B cell (primary cell): ENCODE data around the gene IFT43. TPM values are rescaled to one million over a fixed set of nuclear protein-coding genes. Genes with fewer than 3 reads are reported as not detected.

ENCODE experiments used
- ATAC-seq: fragments of 200-7000 bp; cut with Tn5 transposase; one replicate; pipeline ENCODE4 v1.10.0; 2021; ENCODE audit warnings: low read depth, mild to moderate bottlenecking, moderate number of reproducible peaks, moderate library complexity
- CTCF ChIA-PET: fragments of 350-600 bp; sonication (Branson Sonifier 250); formaldehyde crosslinking; loops from one replicate; lab custom pipeline; 2021; ENCODE audit warnings: antibody characterized with exemption, inconsistent platforms; lab: Charles Lee
- POLR2A ChIA-PET: fragments of 350-600 bp; sonication (Branson Sonifier 250); formaldehyde crosslinking; loops from one replicate; lab custom pipeline; 2021; ENCODE audit warnings: antibody characterized with exemption; lab: Charles Lee
- DNase-seq: peaks from one replicate; pipeline ENCODE4 v3.0.0; 2013
- H2AFZ ChIP-seq: 2 replicates; pipeline ENCODE4 v1.6.1; 2012; ENCODE audit warnings: mild to moderate bottlenecking, low read depth, low read length; ENCODE audit not compliant: insufficient read depth, poor library complexity, severe bottlenecking
- H3K27ac ChIP-seq, 2 donors: 1 replicate in 1 of 2; 2 replicates in 1 of 2; pipeline ENCODE4 v1.5.1; 2012 to 2013; ENCODE audit warnings: low read length in 2 of 2, mild to moderate bottlenecking in 2 of 2, moderate library complexity in 1 of 2
- H3K27me3 ChIP-seq, 4 experiments: fragments of 200-600 bp in 1 of 4; sonication (generic) in 1 of 4; replicated peaks in 1 of 4; 1 replicate in 2 of 4; 2 replicates in 2 of 4; pipeline versions ENCODE4 v1.6.1 to v1.7.0; 2013 to 2016; ENCODE audit warnings: low read length in 3 of 4, mild to moderate bottlenecking in 2 of 4, mixed read lengths in 1 of 4, moderate library complexity in 1 of 4; ENCODE audit not compliant: insufficient read depth in 4 of 4, control insufficient read depth in 3 of 4; ENCODE audit errors: control extremely low read depth in 1 of 4
- H3K36me3 ChIP-seq, 2 experiments: replicated peaks in 1 of 2; 1 replicate in 1 of 2; 2 replicates in 1 of 2; pipeline versions ENCODE4 v1.6.1 to v1.7.1; 2013; ENCODE audit warnings: low read length in 1 of 2; ENCODE audit not compliant: insufficient read depth in 2 of 2, control insufficient read depth in 1 of 2; ENCODE audit errors: control extremely low read depth in 1 of 2, extremely low read depth in 1 of 2
- H3K4me1 ChIP-seq, 2 donors: fragments of 200-600 bp in 1 of 2; sonication (generic) in 1 of 2; 1 replicate in 1 of 2; 2 replicates in 1 of 2; pipeline versions ENCODE4 v1.5.1 to v1.6.1; 2013 to 2017; ENCODE audit warnings: low read length in 2 of 2; ENCODE audit not compliant: control insufficient read depth in 2 of 2, insufficient read depth in 2 of 2
- H3K4me2 ChIP-seq: replicated peaks from 2 replicates; pipeline ENCODE3; 2012; ENCODE audit warnings: mild to moderate bottlenecking, low read depth, low read length; ENCODE audit not compliant: poor library complexity, severe bottlenecking
- H3K4me3 ChIP-seq, 5 experiments: fragments of 200-600 bp in 1 of 5; sonication (generic) in 1 of 5; 1 replicate in 3 of 5; 2 replicates in 2 of 5; pipeline versions ENCODE4 v1.5.1 to v1.7.0; 2011 to 2016; ENCODE audit warnings: low read length in 4 of 5, mild to moderate bottlenecking in 4 of 5, low read depth in 2 of 5, control low read depth in 1 of 5, moderate library complexity in 1 of 5; ENCODE audit not compliant: insufficient read depth in 1 of 5; ENCODE audit errors: control extremely low read depth in 1 of 5, extremely low read depth in 1 of 5
- H3K79me2 ChIP-seq: fragments of 200-600 bp; sonication (generic); one replicate; pipeline ENCODE4 v1.6.0; 2016; ENCODE audit warnings: low read length; ENCODE audit not compliant: control insufficient read depth, insufficient read depth
- H3K9ac ChIP-seq: fragments of 200-600 bp; sonication (generic); 2 replicates; pipeline ENCODE4 v1.6.1; 2017; ENCODE audit warnings: mild to moderate bottlenecking, low read length, moderate library complexity
- H3K9me3 ChIP-seq, 3 donors: one replicate each; pipeline versions ENCODE4 v1.6.1 to v1.7.1; 2013; ENCODE audit warnings: low read length in 2 of 3; ENCODE audit not compliant: control insufficient read depth in 2 of 3, insufficient read depth in 1 of 3; ENCODE audit errors: control extremely low read depth in 1 of 3
- H4K20me1 ChIP-seq: 2 replicates; pipeline ENCODE4 v1.6.0; 2012; ENCODE audit warnings: mild to moderate bottlenecking, low read length; ENCODE audit not compliant: insufficient read depth, control insufficient read depth, poor library complexity, severe bottlenecking
- H3K27ac Mint-ChIP-seq: one replicate; pipeline ENCODE4 v1.8.0; 2021; ENCODE audit warnings: mixed read lengths
- H3K27me3 Mint-ChIP-seq: one replicate; pipeline ENCODE4 v1.8.0; 2021; ENCODE audit warnings: mixed read lengths
- H3K4me1 Mint-ChIP-seq: one replicate; pipeline ENCODE4 v1.8.0; 2021; ENCODE audit warnings: mixed read lengths
- H3K4me3 Mint-ChIP-seq: one replicate; pipeline ENCODE4 v1.8.0; 2021; ENCODE audit warnings: mixed read lengths
- H3K9me3 Mint-ChIP-seq: one replicate; pipeline ENCODE4 v1.8.0; 2022; ENCODE audit warnings: mixed read lengths; ENCODE audit not compliant: insufficient read depth
- CTCF ChIP-seq: fragments of 200-600 bp; IDR thresholded peaks from one replicate; pipeline ENCODE4 v1.8.0; 2022; ENCODE audit warnings: antibody characterized with exemption, mild to moderate bottlenecking
- EZH2 ChIP-seq: IDR thresholded peaks from 2 replicates; pipeline ENCODE4 v1.6.1; 2012; ENCODE audit warnings: borderline replicate concordance, low read depth, mild to moderate bottlenecking, moderate library complexity, low read length; ENCODE audit not compliant: insufficient read depth, poor library complexity, severe bottlenecking
- WGBS: methylation state at CpG from one replicate; pipeline ENCODE4 v1.1.5; 2013; ENCODE audit warnings: missing lambda C conversion rate; ENCODE audit not compliant: insufficient coverage; 5-methylcytosine and 5-hydroxymethylcytosine counted together
- intact Hi-C: fragments of 100-400 bp; cut with micrococcal nuclease; formaldehyde crosslinking; loops from one replicate; pipeline ENCODE4 v1.10.0; 2022
- polyA plus RNA-seq: library from polyadenylated mRNA; depleted of rRNA; stranded (reverse); fragments of >200 nt; gene quantifications from 2 replicates; pipeline ENCODE4 v1.2.3, GENCODE V29; 2012
- total RNA-seq, 2 donors: library from RNA; stranded (reverse); fragments of 120-200 nt in 1 of 2; gene quantifications; 1 replicate in 1 of 2; 2 replicates in 1 of 2; pipeline versions ENCODE4 v1.2.3 to v1.2.4, GENCODE V29; 2013 to 2022

IFT43 gene
- total and polyA plus RNA-seq, 2 donors (not counting 1 experiment from before 2014, with no cell fraction given) = 14.7 to 21.5 TPM

GRCh38 chr14:76034566-76034965 lies 49.0 kb downstream of the IFT43 start:
- H3K4me3 Mint-ChIP-seq = no peak overlapping the region
- Histone ChIP-seq H3K27ac (no peak overlapping the region), H3K4me1 (no peaks in the 10 kb centered on the region), H3K36me3 (peaks cover 4 to 6% of the 10 kb centered on the region in 2 experiments), H3K79me2 (no peaks in the 10 kb centered on the region), H4K20me1 (no peaks in the 10 kb centered on the region), H3K4me2 (no peak overlapping the region), H3K9me3 (no peaks in the 10 kb centered on the region), H3K4me3 (no peak overlapping the region), H2AFZ (no peak overlapping the region), H3K9ac (no peak overlapping the region), H3K27me3 (no peaks in the 10 kb centered on the region)
- intact Hi-C loops = no loop called here
- H3K27me3 Mint-ChIP-seq = no peaks in the 10 kb centered on the region
- ATAC-seq (no peak), DNase-seq (no peak)
- TF ChIP-seq CTCF (no peak), EZH2 (no peak)
- 97% methylated on average over 3 of the region's 3 CpGs for WGBS
- H3K27ac Mint-ChIP-seq = no peak overlapping the region
- ChIA-PET CTCF (interaction anchor here (0.6 to 1.3 kb wide), 2 partner anchors 19 to 205 kb away, joined by 4 read pairs; no protein-coding TSS in a partner anchor), POLR2A (no interaction called here)
- H3K4me1 Mint-ChIP-seq = no peaks in the 10 kb centered on the region
- no peaks in the 10 kb centered on the region for H3K9me3 Mint-ChIP-seq

- no peak overlapping the region for H3K4me3 Mint-ChIP-seq
- intact Hi-C loops = no loop called here
- no peak for ATAC-seq
Observed at GRCh38 chr14:76040704-76041103, 55.1 kb downstream of the IFT43 start.

More at GRCh38 chr14:76040704-76041103, 55.1 kb downstream of the IFT43 start:
- WGBS = 87% methylated on average over 3 of the region's 3 CpGs
- POLR2A ChIA-PET = no interaction called here
- no peaks in the 10 kb centered on the region for H4K20me1 ChIP-seq
- H3K4me1 ChIP-seq = no peaks in the 10 kb centered on the region
- H2AFZ ChIP-seq = no peak overlapping the region
- H3K9ac ChIP-seq = no peak overlapping the region
- DNase-seq = no peak
- no peak overlapping the region for H3K4me2 ChIP-seq
- no peaks in the 10 kb centered on the region for H3K27me3 ChIP-seq
- no peaks in the 10 kb centered on the region for H3K4me1 Mint-ChIP-seq
- H3K4me3 ChIP-seq = no peak overlapping the region
- no peak for TF ChIP-seq EZH2
- TF ChIP-seq CTCF = no peak
- H3K9me3 ChIP-seq = no peaks in the 10 kb centered on the region
- H3K27ac Mint-ChIP-seq = no peak overlapping the region
- H3K27ac ChIP-seq = no peak overlapping the region
- no peaks in the 10 kb centered on the region for H3K79me2 ChIP-seq
- no peaks in the 10 kb centered on the region for H3K9me3 Mint-ChIP-seq
- H3K36me3 ChIP-seq = no peaks in the 10 kb centered on the region
- CTCF ChIA-PET = interaction anchor here (2.0 kb wide), 1 partner anchor 10 kb away, joined by 9 read pairs; no protein-coding TSS in a partner anchor
- H3K27me3 Mint-ChIP-seq = no peaks in the 10 kb centered on the region
